NCI-H2107 (cell line): ENCODE data around the gene TSPAN5.
"Not testable (repeated sequence)": the region's sequence is repeated elsewhere in the genome, so short reads cannot be mapped to it uniquely, and the experiment has no call there.

ENCODE experiments used
- DNase-seq: peaks from one replicate; lab custom pipeline; 2025; lab: John Stamatoyannopoulos, UW

Gene TSPAN5

DNA sequence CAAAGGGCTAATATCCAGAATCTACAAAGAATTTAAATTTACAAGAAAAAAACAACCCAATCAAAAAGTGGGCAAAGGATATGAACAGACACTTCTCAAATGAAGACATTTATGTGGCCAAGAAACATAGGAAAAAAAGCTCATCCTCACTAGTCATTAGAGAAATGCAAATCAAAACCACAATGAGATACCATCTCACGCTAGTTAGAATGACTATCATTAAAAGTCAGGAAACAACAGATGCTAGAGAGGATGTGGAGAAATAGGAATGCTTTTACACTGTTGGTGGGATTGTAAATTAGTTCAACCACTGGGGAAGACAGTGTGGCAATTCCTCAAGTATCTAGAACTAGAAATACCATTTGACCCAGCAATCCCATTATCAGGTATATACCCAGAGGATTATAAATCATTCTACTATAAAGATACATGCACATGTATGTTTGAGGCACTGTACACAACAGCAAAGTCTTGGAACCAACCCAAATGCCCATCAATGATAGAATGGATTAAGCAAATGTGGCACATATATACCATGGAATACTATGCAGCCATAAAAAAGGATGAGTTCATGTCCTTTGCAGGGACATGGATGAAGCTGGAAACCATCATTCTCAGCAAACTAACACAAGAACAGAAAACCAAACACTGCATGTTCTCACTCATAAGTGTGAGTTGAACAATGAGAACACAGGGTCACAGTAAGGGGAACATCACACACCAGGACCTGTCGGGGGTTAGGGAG lies 197.1 kb downstream of the TSPAN5 start:
- DNase-seq: not testable (repeated sequence)

DNA sequence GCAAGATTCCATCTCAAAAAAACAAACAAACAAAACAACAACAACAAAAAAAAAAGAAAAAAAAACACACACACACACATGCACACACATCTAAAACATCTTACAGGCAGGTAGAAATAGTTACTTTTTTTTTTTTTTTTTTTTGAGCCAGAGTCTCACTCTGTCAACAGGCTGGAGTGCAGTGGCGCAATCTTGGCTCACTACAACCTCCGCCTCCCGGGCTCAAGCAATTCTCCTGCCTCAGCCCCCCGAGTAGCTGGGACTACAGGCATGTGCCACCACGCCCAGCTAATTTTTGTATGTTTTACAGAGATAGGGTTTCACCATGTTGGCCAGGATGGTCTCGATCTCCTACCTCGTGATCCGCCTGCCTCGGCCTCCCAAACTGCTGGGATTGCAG lies 201.0 kb downstream of the TSPAN5 start:
- DNase-seq: not testable (repeated sequence)

DNA sequence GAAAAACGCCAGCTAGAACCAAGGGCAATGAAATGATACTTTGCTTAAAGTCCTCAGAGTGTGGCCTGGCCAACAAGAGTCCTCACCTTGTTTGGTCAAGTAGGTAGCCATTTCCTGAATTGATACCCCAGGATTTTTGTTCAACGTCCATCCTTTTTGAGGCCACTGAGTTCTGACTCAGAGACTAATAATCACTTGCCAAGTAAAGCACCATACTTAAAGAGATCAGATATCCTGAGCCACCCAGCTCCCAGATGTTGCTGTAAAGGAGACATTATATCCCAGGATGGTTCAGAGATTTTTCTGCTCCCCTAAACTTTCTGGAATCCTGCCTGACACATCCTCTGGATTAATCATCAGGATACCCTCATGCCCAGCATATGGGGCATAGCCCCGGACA lies 206.3 kb downstream of the TSPAN5 start:
- no peak for DNase-seq

GRCh38 chr4:98448908-98449307 lies 209.5 kb downstream of the TSPAN5 start:
- DNase-seq: no peak

- no peak for DNase-seq
Observed at GRCh38 chr4:98447648-98448047, 210.8 kb downstream of the TSPAN5 start.

GRCh38 chr4:98446499-98447375 lies 211.7 kb downstream of the TSPAN5 start:
- no peak for DNase-seq

GRCh38 chr4:98444371-98444770 lies 214.0 kb downstream of the TSPAN5 start:
- no peak for DNase-seq

DNA sequence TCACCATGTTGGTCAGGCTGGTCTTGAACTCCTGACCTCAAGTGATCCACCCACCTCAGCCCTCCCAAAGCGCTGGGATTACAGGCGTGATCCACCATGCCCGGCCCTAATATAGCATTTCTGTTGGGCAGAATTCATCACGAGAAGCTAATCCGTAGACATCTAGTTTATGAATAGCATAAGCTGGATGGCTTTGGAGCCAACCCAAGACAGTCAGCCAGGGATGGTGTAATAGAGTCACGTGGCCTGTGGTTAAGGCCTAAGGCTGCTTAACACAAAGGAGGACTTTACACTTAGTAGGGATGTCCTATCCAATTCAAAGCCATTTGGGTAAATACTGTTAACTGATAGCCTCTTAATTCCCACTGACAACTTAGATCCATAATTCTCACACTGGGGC lies 223.6 kb downstream of the TSPAN5 start:
- DNase-seq: no peak

DNA sequence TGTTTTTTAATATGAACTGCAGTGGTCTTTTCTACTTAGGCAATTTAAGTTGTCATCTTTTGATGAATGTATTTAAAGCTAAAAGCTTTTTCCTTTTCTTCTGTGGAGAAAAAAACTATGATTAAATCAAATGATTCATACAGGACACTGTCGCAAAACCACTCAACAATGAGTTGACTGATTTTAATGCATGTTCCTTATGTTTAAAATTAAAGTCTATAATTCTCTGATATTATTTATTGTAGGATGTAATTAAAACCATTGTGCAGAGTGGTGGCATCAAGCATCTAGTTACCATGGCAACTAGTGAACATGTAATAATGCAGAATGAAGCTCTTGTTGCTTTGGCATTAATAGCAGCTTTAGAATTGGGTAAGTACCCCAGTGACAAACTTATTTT lies 224.7 kb downstream of the TSPAN5 start:
- no peak for DNase-seq

DNA sequence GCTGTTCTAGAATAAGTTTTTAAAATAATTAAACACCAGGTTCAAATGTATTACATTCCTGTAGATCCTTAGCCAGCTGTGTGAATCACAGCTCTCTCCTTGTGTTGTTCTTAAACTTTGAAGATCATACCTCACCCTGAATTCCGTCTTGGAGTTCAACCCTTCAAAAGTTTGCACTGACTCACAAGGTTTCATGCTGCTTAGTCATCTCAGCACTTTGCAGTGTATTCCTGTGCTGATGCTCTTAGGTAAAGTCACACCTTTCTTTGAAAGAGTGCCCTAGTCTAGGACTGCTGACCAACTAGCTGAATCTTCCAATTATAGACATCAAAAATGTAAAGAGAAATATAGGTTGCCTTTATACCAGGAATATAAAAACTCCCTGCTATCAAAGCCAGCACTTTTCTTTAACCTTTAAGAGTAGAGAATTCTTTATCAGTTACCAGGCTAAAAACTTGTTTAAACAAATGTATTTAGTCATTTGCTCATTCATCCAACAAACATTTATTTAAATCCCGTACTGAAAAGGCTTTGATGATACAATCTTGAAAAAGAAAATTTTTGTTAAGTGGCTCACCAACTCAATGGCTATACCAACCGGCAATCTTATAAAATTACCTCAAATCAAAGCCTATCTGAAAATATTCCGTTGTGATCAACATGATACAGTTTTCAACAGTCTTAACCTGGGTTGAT lies 227.6 kb downstream of the TSPAN5 start:
- DNase-seq: no peak

GRCh38 chr4:98423009-98423408 lies 235.4 kb downstream of the TSPAN5 start:
- no peak for DNase-seq

- no peak for DNase-seq
Observed at GRCh38 chr4:98421111-98421510, 237.3 kb downstream of the TSPAN5 start.
